Measurements from ENCODE around the gene RAD1.
A peak's percentile ranks its signal among the peaks of the same experiment; 100 is the strongest.

RAD1 gene

GRCh38 chr5:34915139-34915855 is at the start of gene RAD1, which contains the start of gene BRIX1 (continued):
- TF ChIP-seq, protein P1, sequence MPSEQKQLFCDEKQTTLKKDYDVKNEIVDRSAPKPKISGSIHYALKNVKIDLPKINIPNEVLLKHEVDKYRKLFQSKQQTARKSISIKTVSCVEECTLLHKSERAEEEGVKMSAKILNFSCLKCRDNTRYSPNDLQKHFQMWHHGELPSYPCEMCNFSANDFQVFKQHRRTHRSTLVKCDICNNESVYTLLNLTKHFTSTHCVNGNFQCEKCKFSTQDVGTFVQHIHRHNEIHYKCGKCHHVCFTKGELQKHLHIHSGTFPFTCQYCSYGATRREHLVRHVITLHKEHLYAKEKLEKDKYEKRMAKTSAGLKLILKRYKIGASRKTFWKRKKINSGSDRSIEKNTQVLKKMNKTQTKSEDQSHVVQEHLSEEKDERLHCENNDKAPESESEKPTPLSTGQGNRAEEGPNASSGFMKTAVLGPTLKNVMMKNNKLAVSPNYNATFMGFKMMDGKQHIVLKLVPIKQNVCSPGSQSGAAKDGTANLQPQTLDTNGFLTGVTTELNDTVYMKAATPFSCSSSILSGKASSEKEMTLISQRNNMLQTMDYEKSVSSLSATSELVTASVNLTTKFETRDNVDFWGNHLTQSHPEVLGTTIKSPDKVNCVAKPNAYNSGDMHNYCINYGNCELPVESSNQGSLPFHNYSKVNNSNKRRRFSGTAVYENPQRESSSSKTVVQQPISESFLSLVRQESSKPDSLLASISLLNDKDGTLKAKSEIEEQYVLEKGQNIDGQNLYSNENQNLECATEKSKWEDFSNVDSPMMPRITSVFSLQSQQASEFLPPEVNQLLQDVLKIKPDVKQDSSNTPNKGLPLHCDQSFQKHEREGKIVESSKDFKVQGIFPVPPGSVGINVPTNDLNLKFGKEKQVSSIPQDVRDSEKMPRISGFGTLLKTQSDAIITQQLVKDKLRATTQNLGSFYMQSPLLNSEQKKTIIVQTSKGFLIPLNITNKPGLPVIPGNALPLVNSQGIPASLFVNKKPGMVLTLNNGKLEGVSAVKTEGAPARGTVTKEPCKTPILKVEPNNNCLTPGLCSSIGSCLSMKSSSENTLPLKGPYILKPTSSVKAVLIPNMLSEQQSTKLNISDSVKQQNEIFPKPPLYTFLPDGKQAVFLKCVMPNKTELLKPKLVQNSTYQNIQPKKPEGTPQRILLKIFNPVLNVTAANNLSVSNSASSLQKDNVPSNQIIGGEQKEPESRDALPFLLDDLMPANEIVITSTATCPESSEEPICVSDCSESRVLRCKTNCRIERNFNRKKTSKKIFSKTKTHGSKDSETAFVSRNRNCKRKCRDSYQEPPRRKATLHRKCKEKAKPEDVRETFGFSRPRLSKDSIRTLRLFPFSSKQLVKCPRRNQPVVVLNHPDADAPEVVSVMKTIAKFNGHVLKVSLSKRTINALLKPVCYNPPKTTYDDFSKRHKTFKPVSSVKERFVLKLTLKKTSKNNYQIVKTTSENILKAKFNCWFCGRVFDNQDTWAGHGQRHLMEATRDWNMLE (tag by site-specific recombination; conservative IDR thresholded peaks at IDR 0.05; ENCODE audit: low read depth), result peak; percentile 84
- TF ChIP-seq ZBTB20 (tag by site-specific recombination; IDR thresholded peaks at IDR 0.05), result peak; percentile 92
- TF ChIP-seq OVOL3 (tag by site-specific recombination; IDR thresholded peaks at IDR 0.05), result no peak
- TF ChIP-seq ZNF501 (tag by site-specific recombination; IDR thresholded peaks at IDR 0.05), result peak; percentile 92
- peak; percentile 98 for TF ChIP-seq ZBTB11 (tag by site-specific recombination; conservative IDR thresholded peaks at IDR 0.05; ENCODE audit: low read depth)
- TF ChIP-seq ZNF791 (tag by site-specific recombination; IDR thresholded peaks at IDR 0.05), result no peak; the same call in 1 of the 2 replicates
- no peak for TF ChIP-seq ZNF202 (tag by site-specific recombination; IDR thresholded peaks at IDR 0.05; ENCODE audit: borderline replicate concordance)
- TF ChIP-seq, protein P2, sequence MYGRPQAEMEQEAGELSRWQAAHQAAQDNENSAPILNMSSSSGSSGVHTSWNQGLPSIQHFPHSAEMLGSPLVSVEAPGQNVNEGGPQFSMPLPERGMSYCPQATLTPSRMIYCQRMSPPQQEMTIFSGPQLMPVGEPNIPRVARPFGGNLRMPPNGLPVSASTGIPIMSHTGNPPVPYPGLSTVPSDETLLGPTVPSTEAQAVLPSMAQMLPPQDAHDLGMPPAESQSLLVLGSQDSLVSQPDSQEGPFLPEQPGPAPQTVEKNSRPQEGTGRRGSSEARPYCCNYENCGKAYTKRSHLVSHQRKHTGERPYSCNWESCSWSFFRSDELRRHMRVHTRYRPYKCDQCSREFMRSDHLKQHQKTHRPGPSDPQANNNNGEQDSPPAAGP (tag by site-specific recombination; IDR thresholded peaks at IDR 0.05), result peak; percentile 84
- peak; percentile 29; the same call in 1 of the 2 replicates for TF ChIP-seq OSR2 (tag by site-specific recombination; IDR thresholded peaks at IDR 0.05)
- no peak for TF ChIP-seq HOXD13 (CRISPR knock-in tag; IDR thresholded peaks at IDR 0.05; ENCODE audit: borderline replicate concordance)
- TF ChIP-seq, protein P3, sequence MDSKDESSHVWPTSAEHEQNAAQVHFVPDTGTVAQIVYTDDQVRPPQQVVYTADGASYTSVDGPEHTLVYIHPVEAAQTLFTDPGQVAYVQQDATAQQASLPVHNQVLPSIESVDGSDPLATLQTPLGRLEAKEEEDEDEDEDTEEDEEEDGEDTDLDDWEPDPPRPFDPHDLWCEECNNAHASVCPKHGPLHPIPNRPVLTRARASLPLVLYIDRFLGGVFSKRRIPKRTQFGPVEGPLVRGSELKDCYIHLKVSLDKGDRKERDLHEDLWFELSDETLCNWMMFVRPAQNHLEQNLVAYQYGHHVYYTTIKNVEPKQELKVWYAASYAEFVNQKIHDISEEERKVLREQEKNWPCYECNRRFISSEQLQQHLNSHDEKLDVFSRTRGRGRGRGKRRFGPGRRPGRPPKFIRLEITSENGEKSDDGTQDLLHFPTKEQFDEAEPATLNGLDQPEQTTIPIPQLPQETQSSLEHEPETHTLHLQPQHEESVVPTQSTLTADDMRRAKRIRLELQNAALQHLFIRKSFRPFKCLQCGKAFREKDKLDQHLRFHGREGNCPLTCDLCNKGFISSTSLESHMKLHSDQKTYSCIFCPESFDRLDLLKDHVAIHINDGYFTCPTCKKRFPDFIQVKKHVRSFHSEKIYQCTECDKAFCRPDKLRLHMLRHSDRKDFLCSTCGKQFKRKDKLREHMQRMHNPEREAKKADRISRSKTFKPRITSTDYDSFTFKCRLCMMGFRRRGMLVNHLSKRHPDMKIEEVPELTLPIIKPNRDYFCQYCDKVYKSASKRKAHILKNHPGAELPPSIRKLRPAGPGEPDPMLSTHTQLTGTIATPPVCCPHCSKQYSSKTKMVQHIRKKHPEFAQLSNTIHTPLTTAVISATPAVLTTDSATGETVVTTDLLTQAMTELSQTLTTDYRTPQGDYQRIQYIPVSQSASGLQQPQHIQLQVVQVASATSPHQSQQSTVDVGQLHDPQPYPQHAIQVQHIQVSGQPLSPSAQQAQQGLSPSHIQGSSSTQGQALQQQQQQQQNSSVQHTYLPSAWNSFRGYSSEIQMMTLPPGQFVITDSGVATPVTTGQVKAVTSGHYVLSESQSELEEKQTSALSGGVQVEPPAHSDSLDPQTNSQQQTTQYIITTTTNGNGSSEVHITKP (tag by site-specific recombination; IDR thresholded peaks at IDR 0.05), result no peak; the same call in none of the 2 replicates
- TF ChIP-seq ZNF394 (tag by site-specific recombination; IDR thresholded peaks at IDR 0.05; ENCODE audit: borderline replicate concordance), result peak; percentile 73; the same call in 1 of the 2 replicates
- no peak for TF ChIP-seq AEBP2 (tag by site-specific recombination; IDR thresholded peaks at IDR 0.05; ENCODE audit: borderline replicate concordance)
- TF ChIP-seq ZEB2 (tag by site-specific recombination; IDR thresholded peaks at IDR 0.05), result peak; percentile 93
- TF ChIP-seq ZFHX2 (tag by site-specific recombination; conservative IDR thresholded peaks at IDR 0.05), result peak; percentile 95
- no peak for TF ChIP-seq ZNF571 (tag by site-specific recombination; IDR thresholded peaks at IDR 0.05)
- no peak for TF ChIP-seq ZNF354C (tag by site-specific recombination; IDR thresholded peaks at IDR 0.05; ENCODE audit: borderline replicate concordance, low read depth)
- TF ChIP-seq, protein P4, sequence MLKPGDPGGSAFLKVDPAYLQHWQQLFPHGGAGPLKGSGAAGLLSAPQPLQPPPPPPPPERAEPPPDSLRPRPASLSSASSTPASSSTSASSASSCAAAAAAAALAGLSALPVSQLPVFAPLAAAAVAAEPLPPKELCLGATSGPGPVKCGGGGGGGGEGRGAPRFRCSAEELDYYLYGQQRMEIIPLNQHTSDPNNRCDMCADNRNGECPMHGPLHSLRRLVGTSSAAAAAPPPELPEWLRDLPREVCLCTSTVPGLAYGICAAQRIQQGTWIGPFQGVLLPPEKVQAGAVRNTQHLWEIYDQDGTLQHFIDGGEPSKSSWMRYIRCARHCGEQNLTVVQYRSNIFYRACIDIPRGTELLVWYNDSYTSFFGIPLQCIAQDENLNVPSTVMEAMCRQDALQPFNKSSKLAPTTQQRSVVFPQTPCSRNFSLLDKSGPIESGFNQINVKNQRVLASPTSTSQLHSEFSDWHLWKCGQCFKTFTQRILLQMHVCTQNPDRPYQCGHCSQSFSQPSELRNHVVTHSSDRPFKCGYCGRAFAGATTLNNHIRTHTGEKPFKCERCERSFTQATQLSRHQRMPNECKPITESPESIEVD (tag by site-specific recombination; IDR thresholded peaks at IDR 0.05), result no peak
- peak; percentile 87 for TF ChIP-seq ZNF24 (tag by site-specific recombination; IDR thresholded peaks at IDR 0.05)
- TF ChIP-seq ZNF48 (tag by site-specific recombination; IDR thresholded peaks at IDR 0.05), result no peak
- peak; percentile 87 for TF ChIP-seq SP7 (tag by site-specific recombination; IDR thresholded peaks at IDR 0.05)
- no peak for TF ChIP-seq GFI1B (tag by site-specific recombination; IDR thresholded peaks at IDR 0.05)
